IMR-90 (cell line): ENCODE measurements around the gene ADAMTSL1. TPM values are rescaled to one million over a fixed set of nuclear protein-coding genes. Genes with fewer than 3 reads are reported as not detected.

Source experiments
- ATAC-seq: fragments of 200-7000 bp; cut with Tn5 transposase; 2 replicates; pipeline ENCODE4 v1.9.1; 2020; ENCODE audit warnings: low read depth, mild to moderate bottlenecking, moderate library complexity
- BruUV-seq: library from RNA; stranded (reverse); fragments of 400-500 nt; replicated peaks from 2 replicates; lab custom pipeline; 2021; lab: Mats Ljungman, UMichigan
- CTCF ChIA-PET: fragments of 300-600 bp; formaldehyde crosslinking; extraction: SDS; loops from one replicate; lab custom pipeline; 2021; ENCODE audit warnings: antibody characterized with exemption; lab: Yijun Ruan, JAX
- POLR2A ChIA-PET: fragments of 300-600 bp; sonication (Branson Sonifier 250); formaldehyde crosslinking; loops from one replicate; lab custom pipeline; 2022; ENCODE audit warnings: antibody characterized with exemption; ENCODE audit not compliant: unreplicated experiment; lab: Charles Lee
- DNase-seq: peaks from one replicate; pipeline ENCODE4 v3.0.0; 2013
- H2AFZ ChIP-seq: replicated peaks from 2 replicates; pipeline ENCODE3; 2013; ENCODE audit warnings: low read length, mild to moderate bottlenecking; ENCODE audit not compliant: poor library complexity
- H2AK5ac ChIP-seq: 2 replicates; pipeline ENCODE4 v1.6.1; 2013; ENCODE audit warnings: low read depth, low read length, inconsistent platforms
- H2AK9ac ChIP-seq: replicated peaks from 2 replicates; pipeline ENCODE3; 2013; ENCODE audit warnings: mild to moderate bottlenecking, low read depth, low read length, moderate library complexity; ENCODE audit not compliant: poor library complexity
- H2BK120ac ChIP-seq: 2 replicates; pipeline ENCODE4 v1.6.1; 2013; ENCODE audit warnings: low read depth, low read length, inconsistent platforms
- H2BK15ac ChIP-seq: 3 replicates; pipeline ENCODE4 v1.6.1; 2013; ENCODE audit warnings: low read depth, low read length, inconsistent platforms
- H2BK20ac ChIP-seq: 2 replicates; pipeline ENCODE4 v1.6.1; 2013; ENCODE audit warnings: low read depth, mild to moderate bottlenecking, inconsistent platforms, low read length, moderate library complexity
- H2BK5ac ChIP-seq: 2 replicates; pipeline ENCODE4 v1.6.1; 2013; ENCODE audit warnings: mild to moderate bottlenecking, low read depth, low read length, inconsistent platforms; ENCODE audit not compliant: poor library complexity, severe bottlenecking
- H3K14ac ChIP-seq: replicated peaks from 2 replicates; pipeline ENCODE4 v1.6.1; 2013; ENCODE audit warnings: low read depth, low read length, inconsistent platforms
- H3K18ac ChIP-seq: 2 replicates; pipeline ENCODE4 v1.6.1; 2013; ENCODE audit warnings: low read depth, low read length, control low read depth
- H3K23ac ChIP-seq: 2 replicates; pipeline ENCODE4 v1.6.1; 2013; ENCODE audit warnings: low read depth, low read length, inconsistent platforms
- H3K27ac ChIP-seq: 2 replicates; pipeline ENCODE4 v1.5.1; 2013; ENCODE audit warnings: mild to moderate bottlenecking, control low read depth, low read length; ENCODE audit not compliant: insufficient read depth
- H3K27me3 ChIP-seq: 2 replicates; pipeline ENCODE4 v1.6.1; 2013; ENCODE audit warnings: low read length; ENCODE audit not compliant: control insufficient read depth, insufficient read depth
- H3K36me3 ChIP-seq: 2 replicates; pipeline ENCODE4 v1.6.1; 2013; ENCODE audit warnings: low read length, mixed read lengths; ENCODE audit not compliant: control insufficient read depth, insufficient read depth
- H3K4ac ChIP-seq: 2 replicates; pipeline ENCODE4 v1.6.1; 2013; ENCODE audit warnings: low read depth, low read length, inconsistent platforms
- H3K4me1 ChIP-seq: 2 replicates; pipeline ENCODE4 v1.6.1; 2013; ENCODE audit warnings: low read length, mixed read lengths; ENCODE audit not compliant: control insufficient read depth, insufficient read depth
- H3K4me2 ChIP-seq: 2 replicates; pipeline ENCODE4 v1.6.1; 2013; ENCODE audit warnings: low read depth, mild to moderate bottlenecking, control low read depth, low read length, moderate library complexity
- H3K4me3 ChIP-seq: 2 replicates; pipeline ENCODE4 v1.5.1; 2013; ENCODE audit warnings: low read depth, mild to moderate bottlenecking, control low read depth, low read length, moderate library complexity; ENCODE audit not compliant: insufficient read depth
- H3K56ac ChIP-seq: 2 replicates; pipeline ENCODE4 v1.6.1; 2013; ENCODE audit warnings: low read length, inconsistent platforms; ENCODE audit not compliant: insufficient read depth; ENCODE audit errors: extremely low read depth
- H3K79me1 ChIP-seq, 2 experiments: 2 replicates each; pipeline ENCODE4 v1.6.1; 2013; ENCODE audit warnings: low read length in 2 of 2, inconsistent platforms in 1 of 2, low read depth in 1 of 2
- H3K9ac ChIP-seq: 2 replicates; pipeline ENCODE4 v1.6.1; 2013; ENCODE audit warnings: low read depth, low read length, control low read depth
- H3K9me1 ChIP-seq: 2 replicates; pipeline ENCODE4 v1.6.1; 2013; ENCODE audit warnings: low read length, inconsistent platforms; ENCODE audit not compliant: insufficient read depth
- H3K9me3 ChIP-seq: 2 replicates; pipeline ENCODE4 v1.6.1; 2013; ENCODE audit warnings: low read length; ENCODE audit not compliant: control insufficient read depth, insufficient read depth
- H4K20me1 ChIP-seq: 2 replicates; pipeline ENCODE4 v1.6.1; 2013; ENCODE audit warnings: low read length, inconsistent platforms; ENCODE audit not compliant: insufficient read depth
- H4K5ac ChIP-seq: 2 replicates; pipeline ENCODE4 v1.6.1; 2013; ENCODE audit warnings: mild to moderate bottlenecking, low read depth, low read length, control low read depth
- H4K8ac ChIP-seq, 2 experiments: 2 replicates each; pipeline ENCODE4 v1.6.1; 2013; ENCODE audit warnings: low read depth in 2 of 2, low read length in 2 of 2, control low read depth in 1 of 2, inconsistent platforms in 1 of 2
- H4K91ac ChIP-seq: 2 replicates; pipeline ENCODE4 v1.6.1; 2013; ENCODE audit warnings: low read depth, low read length, inconsistent platforms; ENCODE audit not compliant: insufficient read depth
- CEBPB ChIP-seq: IDR thresholded peaks from 2 replicates; pipeline ENCODE4 v1.6.1; 2012; ENCODE audit warnings: low read depth, low read length, improper control_type of control experiment
- CTCF ChIP-seq: conservative IDR thresholded peaks from 2 replicates; pipeline ENCODE4 v1.5.1; 2012; ENCODE audit warnings: mild to moderate bottlenecking, low read depth, low read length, improper control_type of control experiment
- POLR2A ChIP-seq: IDR thresholded peaks from 2 replicates; pipeline ENCODE4 v1.6.1; 2012; ENCODE audit warnings: mild to moderate bottlenecking, low read depth, low read length
- RCOR1 ChIP-seq: IDR thresholded peaks from 2 replicates; pipeline ENCODE4 v1.6.1; 2012; ENCODE audit warnings: mild to moderate bottlenecking, low read length, improper control_type of control experiment; ENCODE audit not compliant: insufficient replicate concordance
- SMC3 ChIP-seq: fragments of 150-350 bp; IDR thresholded peaks from 2 replicates; pipeline ENCODE4 v1.6.1; 2016; ENCODE audit warnings: low read depth, mild to moderate bottlenecking, antibody characterized with exemption, low read length, moderate library complexity
- USF2 ChIP-seq: fragments of 150-350 bp; IDR thresholded peaks from 2 replicates; pipeline ENCODE4 v1.6.1; 2017; ENCODE audit warnings: mild to moderate bottlenecking, antibody characterized with exemption, low read length, low read depth
- WGBS, 2 experiments: methylation state at CpG; one replicate each; pipeline versions ENCODE4 v1.1.5 to v1.1.7; 2013; ENCODE audit warnings: missing lambda C conversion rate in 2 of 2; ENCODE audit not compliant: insufficient read length in 1 of 2; ENCODE audit errors: extremely low coverage in 2 of 2; 5-methylcytosine and 5-hydroxymethylcytosine counted together
- dilution Hi-C: fragments of 300-500 bp; cut with HindIII; formaldehyde crosslinking; loops from one replicate; pipeline ENCODE4 v1.14.3; 2018; ENCODE audit warnings: low sequenced_read_pairs; ENCODE audit not compliant: unreplicated experiment
- in situ Hi-C: fragments of 300-500 bp; cut with MboI; formaldehyde crosslinking; loops from 3 replicates; pipeline ENCODE4 v1.14.3; 2019; ENCODE audit warnings: low sequenced_read_pairs, inconsistent platforms, mixed read lengths
- intact Hi-C: fragments of 100-400 bp; cut with micrococcal nuclease; formaldehyde crosslinking; loops from 2 replicates; pipeline ENCODE4 v1.10.0; 2022
- polyA plus RNA-seq, 3 experiments: library from polyadenylated mRNA; depleted of rRNA; stranded (reverse); fragments of >200 nt; gene quantifications; 2 replicates each; pipeline ENCODE4 v1.2.3, GENCODE V29; 2012; ENCODE audit warnings: low replicate concordance in 1 of 3
- total RNA-seq: library from RNA; depleted of rRNA; stranded (reverse); fragments of >200 nt; gene quantifications from 2 replicates; pipeline ENCODE4 v1.2.3, GENCODE V29; 2012

The ADAMTSL1 gene
- total and polyA plus RNA-seq, 2 of the 4 experiments (the other 2 are of a cell fraction), result 38.2 to 62.2 TPM

GRCh38 chr9:18721995-18722310 lies 248.0 kb downstream of the ADAMTSL1 start:
- Histone ChIP-seq H4K5ac (no peak overlapping the region), H2BK15ac (no peak overlapping the region), H3K4me3 (no peak overlapping the region), H3K9me3 (no peaks in the 10 kb centered on the region), H2AK5ac (no peak overlapping the region), H3K27ac (no peak overlapping the region), H3K79me1 (no peaks in the 10 kb centered on the region), H4K91ac (no peak overlapping the region), H4K8ac (no peak overlapping the region), H4K20me1 (no peaks in the 10 kb centered on the region), H2BK5ac (no peak overlapping the region), H2AK9ac (no peak overlapping the region), H3K27me3 (no peaks in the 10 kb centered on the region), H3K36me3 (no peaks in the 10 kb centered on the region), H2BK20ac (no peak overlapping the region), H3K4me1 (no peaks in the 10 kb centered on the region), H3K18ac (no peak overlapping the region), H2BK120ac (no peak overlapping the region), H3K23ac (no peak overlapping the region), H3K4ac (no peak overlapping the region), H3K9me1 (no peaks in the 10 kb centered on the region), H3K56ac (no peak overlapping the region), H3K9ac (no peak overlapping the region), H3K14ac (no peak overlapping the region), H3K4me2 (no peak overlapping the region), H2AFZ (no peak overlapping the region)
- TF ChIP-seq CEBPB (no peak), POLR2A (no peak), SMC3 (no peak), CTCF (no peak), RCOR1 (no peak), USF2 (no peak)
- no peak for ATAC-seq
- dilution Hi-C loops (no loop called here), in situ Hi-C loops (no loop called here), intact Hi-C loops (no loop called here)
- ChIA-PET CTCF (no interaction called here), POLR2A (no interaction called here)
- BruUV-seq, result no TSS peak
- WGBS, 2 experiments, result no CpG with 5 or more reads among the region's 2 CpGs
- DNase-seq, result no peak
